Measurements from ENCODE around the gene SMARCA1. TPM values are rescaled to one million over a fixed set of nuclear protein-coding genes. Genes with fewer than 3 reads are reported as not detected.
A peak's percentile ranks its signal among the peaks of the same experiment; 100 is the strongest.

The SMARCA1 gene
- total and polyA plus RNA-seq, 2 donors (not counting 1 experiment from before 2014, with no cell fraction given): 53.3 to 74.5 TPM

DNA sequence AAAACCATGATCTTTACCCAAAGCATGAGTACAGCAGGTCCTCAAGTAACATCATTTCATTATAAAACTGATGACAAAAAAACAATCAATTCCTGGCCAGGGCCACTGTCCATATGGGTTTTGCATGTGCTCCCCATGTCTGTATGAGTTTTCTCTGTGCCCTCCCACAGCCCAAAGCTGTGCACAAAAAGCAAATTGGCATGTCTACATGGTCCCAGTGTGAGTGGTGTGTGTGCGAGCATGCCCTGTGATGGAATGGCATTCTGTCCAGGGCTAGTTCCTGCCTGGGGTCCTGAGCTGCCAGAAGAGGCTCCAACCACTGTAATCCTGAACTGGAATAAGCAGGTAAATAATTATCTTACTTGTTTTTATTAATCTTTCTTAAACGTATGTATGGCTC is 28.4 kb downstream of the SMARCA1 start:
- Histone ChIP-seq H3K9me3 (ENCODE audit: control insufficient read depth, insufficient read depth, low read depth, low read length) (no peaks in the 10 kb centered on the region), H4K20me1 (ENCODE audit: control insufficient read depth, extremely low read depth, insufficient read depth, low read length) (no peaks in the 10 kb centered on the region), H3K9ac (ENCODE audit: insufficient read depth, low read length) (no peak overlapping the region), H3K4me1 (ENCODE audit: control insufficient read depth, extremely low read depth, insufficient read depth, low read length) (peaks cover 4% of the 10 kb centered on the region), H2AFZ (ENCODE audit: low read length) (no peak overlapping the region), H3K27ac (ENCODE audit: insufficient read depth, low read length) (no peak overlapping the region), H3K79me2 (ENCODE audit: control insufficient read depth, insufficient read depth, low read length) (no peaks in the 10 kb centered on the region), H3K27me3 (ENCODE audit: control insufficient read depth, insufficient read depth, low read length) (no peaks in the 10 kb centered on the region), H3K4me2 (ENCODE audit: extremely low read depth, insufficient read depth, low read length) (no peak overlapping the region), H3K4me3 (replicated peaks in 1 of 4; ENCODE audit: control extremely low read depth in 1 of 4, insufficient read depth in 1 of 4, low read depth in 3 of 4, low read length in 4 of 4) (no peak overlapping the region), H3K36me3 (ENCODE audit: control insufficient read depth, insufficient read depth, low read length) (no peaks in the 10 kb centered on the region)
- no peak for DNase-seq (ENCODE audit: low read depth in 2 of 2)
- TF ChIP-seq EZH2 (IDR thresholded peaks at IDR 0.05; ENCODE audit: low read length, missing control alignments): no peak
- TF ChIP-seq, protein P1, sequence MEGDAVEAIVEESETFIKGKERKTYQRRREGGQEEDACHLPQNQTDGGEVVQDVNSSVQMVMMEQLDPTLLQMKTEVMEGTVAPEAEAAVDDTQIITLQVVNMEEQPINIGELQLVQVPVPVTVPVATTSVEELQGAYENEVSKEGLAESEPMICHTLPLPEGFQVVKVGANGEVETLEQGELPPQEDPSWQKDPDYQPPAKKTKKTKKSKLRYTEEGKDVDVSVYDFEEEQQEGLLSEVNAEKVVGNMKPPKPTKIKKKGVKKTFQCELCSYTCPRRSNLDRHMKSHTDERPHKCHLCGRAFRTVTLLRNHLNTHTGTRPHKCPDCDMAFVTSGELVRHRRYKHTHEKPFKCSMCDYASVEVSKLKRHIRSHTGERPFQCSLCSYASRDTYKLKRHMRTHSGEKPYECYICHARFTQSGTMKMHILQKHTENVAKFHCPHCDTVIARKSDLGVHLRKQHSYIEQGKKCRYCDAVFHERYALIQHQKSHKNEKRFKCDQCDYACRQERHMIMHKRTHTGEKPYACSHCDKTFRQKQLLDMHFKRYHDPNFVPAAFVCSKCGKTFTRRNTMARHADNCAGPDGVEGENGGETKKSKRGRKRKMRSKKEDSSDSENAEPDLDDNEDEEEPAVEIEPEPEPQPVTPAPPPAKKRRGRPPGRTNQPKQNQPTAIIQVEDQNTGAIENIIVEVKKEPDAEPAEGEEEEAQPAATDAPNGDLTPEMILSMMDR (conservative IDR thresholded peaks at IDR 0.05 in 1 of 2, IDR thresholded peaks at IDR 0.05 in 1 of 2; ENCODE audit: low read depth in 1 of 2, low read length in 2 of 2): no peak

DNA sequence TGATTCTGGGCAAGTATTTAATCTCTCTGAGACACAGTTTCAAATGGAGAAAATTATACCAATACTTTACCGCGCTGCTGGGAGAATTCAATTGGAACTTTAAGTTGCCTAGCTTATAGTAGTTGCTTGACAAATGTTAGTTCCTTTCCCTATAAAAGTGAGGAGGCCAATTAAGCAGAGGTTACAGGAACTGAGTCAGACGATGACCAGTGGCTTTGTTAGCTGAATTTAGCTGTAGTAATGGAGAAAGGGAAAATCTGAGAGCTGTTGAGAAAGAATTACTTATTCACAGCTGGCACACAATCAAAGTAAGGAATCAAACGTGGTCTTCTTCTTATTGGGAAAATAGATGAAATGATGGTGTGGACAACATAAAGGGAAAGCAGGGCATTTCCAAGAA is 29.6 kb downstream of the SMARCA1 start:
- Histone ChIP-seq H3K4me2 (ENCODE audit: extremely low read depth, insufficient read depth, low read length) (no peak overlapping the region), H3K9me3 (ENCODE audit: control insufficient read depth, insufficient read depth, low read depth, low read length) (no peaks in the 10 kb centered on the region), H3K36me3 (ENCODE audit: control insufficient read depth, insufficient read depth, low read length) (no peaks in the 10 kb centered on the region), H3K27me3 (ENCODE audit: control insufficient read depth, insufficient read depth, low read length) (no peaks in the 10 kb centered on the region), H3K4me3 (replicated peaks in 1 of 4; ENCODE audit: control extremely low read depth in 1 of 4, insufficient read depth in 1 of 4, low read depth in 3 of 4, low read length in 4 of 4) (no peak overlapping the region), H3K79me2 (ENCODE audit: control insufficient read depth, insufficient read depth, low read length) (no peaks in the 10 kb centered on the region), H3K9ac (ENCODE audit: insufficient read depth, low read length) (no peak overlapping the region), H4K20me1 (ENCODE audit: control insufficient read depth, extremely low read depth, insufficient read depth, low read length) (no peaks in the 10 kb centered on the region), H3K4me1 (ENCODE audit: control insufficient read depth, extremely low read depth, insufficient read depth, low read length) (peaks cover 4% of the 10 kb centered on the region), H2AFZ (ENCODE audit: low read length) (no peak overlapping the region), H3K27ac (ENCODE audit: insufficient read depth, low read length) (no peak overlapping the region)
- DNase-seq (ENCODE audit: low read depth in 2 of 2): peak in 1 of 2 donors; percentile 67
- TF ChIP-seq EZH2 (IDR thresholded peaks at IDR 0.05; ENCODE audit: low read length, missing control alignments): no peak
- TF ChIP-seq, protein P1 (conservative IDR thresholded peaks at IDR 0.05 in 1 of 2, IDR thresholded peaks at IDR 0.05 in 1 of 2; ENCODE audit: low read depth in 1 of 2, low read length in 2 of 2): no peak

DNA sequence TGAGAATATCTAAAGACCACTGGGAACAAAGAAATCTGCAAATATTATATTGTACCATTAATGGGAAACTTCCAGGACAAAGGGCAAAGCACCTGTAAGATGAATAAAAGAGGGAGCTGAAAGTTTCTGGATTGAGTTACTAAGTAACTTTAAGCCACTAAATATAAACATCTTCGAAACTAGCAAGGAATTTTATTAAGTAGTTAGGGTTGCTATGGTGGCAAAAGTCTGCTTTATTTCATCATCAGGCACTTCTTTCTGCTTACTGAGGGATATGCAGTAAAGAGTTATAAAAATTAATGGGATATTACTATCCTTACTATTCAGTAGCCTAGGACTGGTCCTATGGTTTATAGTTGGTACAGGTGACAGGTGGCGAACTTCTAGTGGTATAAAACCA is 33.0 kb downstream of the SMARCA1 start:
- no peak for DNase-seq (ENCODE audit: low read depth in 2 of 2)
- Histone ChIP-seq H4K20me1 (ENCODE audit: control insufficient read depth, extremely low read depth, insufficient read depth, low read length) (no peaks in the 10 kb centered on the region), H2AFZ (ENCODE audit: low read length) (no peak overlapping the region), H3K4me1 (ENCODE audit: control insufficient read depth, extremely low read depth, insufficient read depth, low read length) (peaks cover 4% of the 10 kb centered on the region), H3K4me3 (replicated peaks in 1 of 4; ENCODE audit: control extremely low read depth in 1 of 4, insufficient read depth in 1 of 4, low read depth in 3 of 4, low read length in 4 of 4) (no peak overlapping the region), H3K4me2 (ENCODE audit: extremely low read depth, insufficient read depth, low read length) (no peak overlapping the region), H3K9me3 (ENCODE audit: control insufficient read depth, insufficient read depth, low read depth, low read length) (no peaks in the 10 kb centered on the region), H3K9ac (ENCODE audit: insufficient read depth, low read length) (no peak overlapping the region), H3K27ac (ENCODE audit: insufficient read depth, low read length) (no peak overlapping the region), H3K36me3 (ENCODE audit: control insufficient read depth, insufficient read depth, low read length) (no peaks in the 10 kb centered on the region), H3K27me3 (ENCODE audit: control insufficient read depth, insufficient read depth, low read length) (no peaks in the 10 kb centered on the region), H3K79me2 (ENCODE audit: control insufficient read depth, insufficient read depth, low read length) (no peaks in the 10 kb centered on the region)
- TF ChIP-seq, protein P1 (conservative IDR thresholded peaks at IDR 0.05 in 1 of 2, IDR thresholded peaks at IDR 0.05 in 1 of 2; ENCODE audit: low read depth in 1 of 2, low read length in 2 of 2): no peak
- no peak for TF ChIP-seq EZH2 (IDR thresholded peaks at IDR 0.05; ENCODE audit: low read length, missing control alignments)

Measured in fibroblast of lung (primary cell).